HCT116 (cell line): ENCODE measurements around the gene SRL. TPM values are rescaled to one million over a fixed set of nuclear protein-coding genes. Genes with fewer than 3 reads are reported as not detected.

ENCODE experiments used
- ATAC-seq: fragments of 200-7000 bp; cut with Tn5 transposase; 2 replicates; pipeline ENCODE4 v1.9.1; 2020; ENCODE audit warnings: mild to moderate bottlenecking, moderate library complexity
- BruUV-seq: library from RNA; stranded (reverse); fragments of 400-500 nt; replicated peaks from 2 replicates; lab custom pipeline; 2021; lab: Mats Ljungman, UMichigan
- CTCF ChIA-PET: fragments of 300-600 bp; sonication (Branson Sonifier 250); formaldehyde crosslinking; loops from one replicate; lab custom pipeline; 2021; ENCODE audit warnings: antibody characterized with exemption; lab: Charles Lee
- POLR2A ChIA-PET: fragments of 300-600, 350-600 bp; sonication (Branson Sonifier 250); formaldehyde crosslinking; loops from one replicate; lab custom pipeline; 2021; ENCODE audit warnings: antibody characterized with exemption; lab: Charles Lee
- RAD21 ChIA-PET, 2 experiments: fragments of 300-600 bp; sonication (Branson Sonifier 250); formaldehyde crosslinking; loops; one replicate each; lab custom pipeline; 2023; ENCODE audit warnings: low total read pairs in 2 of 2; ENCODE audit not compliant: uncharacterized antibody in 2 of 2, unreplicated experiment in 2 of 2, low non-redundant PET in 1 of 2; lab: Charles Lee
- DNase-seq: peaks from one replicate; pipeline ENCODE4 v3.0.0-alpha.2; 2010; ENCODE audit warnings: low read depth, low spot score
- H2AFZ ChIP-seq: fragments of 200-600 bp; shearing (Covaris generic), sonication (generic); 2 replicates; pipeline ENCODE4 v1.6.1; 2017; ENCODE audit warnings: low read depth, mixed run types, mixed read lengths, antibody characterized with exemption, low read length; ENCODE audit not compliant: poor library complexity, severe bottlenecking
- H3K27ac ChIP-seq: 2 replicates; pipeline ENCODE4 v1.5.1; 2012; ENCODE audit warnings: low read depth, low read length
- H3K27me3 ChIP-seq: fragments of 200-600 bp; sonication (generic); 2 replicates; pipeline ENCODE4 v1.6.1; 2016; ENCODE audit warnings: mixed run types, low read length, mixed read lengths; ENCODE audit not compliant: insufficient read depth
- H3K36me3 ChIP-seq, 2 experiments: fragments of 200-500 bp in 1 of 2; fragments of 200-600 bp in 1 of 2; sonication (Bioruptor generic) in 1 of 2; sonication (generic) in 1 of 2; 2 replicates each; pipeline versions ENCODE4 v1.5.1 to v1.6.1; 2014 to 2016; ENCODE audit warnings: low read length in 2 of 2, inconsistent platforms in 1 of 2, mixed read lengths in 1 of 2, mixed run types in 1 of 2; ENCODE audit not compliant: insufficient read depth in 2 of 2, control insufficient read depth in 1 of 2
- H3K4me1 ChIP-seq, 2 experiments: fragments of 200-600 bp in 1 of 2; sonication (generic) in 1 of 2; 2 replicates each; pipeline versions ENCODE4 v1.5.1 to v1.6.1; 2012 to 2017; ENCODE audit warnings: low read length in 2 of 2, inconsistent platforms in 1 of 2, mild to moderate bottlenecking in 1 of 2, mixed read lengths in 1 of 2, mixed run types in 1 of 2, moderate library complexity in 1 of 2; ENCODE audit not compliant: insufficient read depth in 2 of 2, control insufficient read depth in 1 of 2
- H3K4me2 ChIP-seq: fragments of 200-600 bp; sonication (generic); 2 replicates; pipeline ENCODE4 v1.6.1; 2017; ENCODE audit warnings: mixed run types, low read length, mixed read lengths
- H3K4me3 ChIP-seq, 2 experiments: fragments of 200-600 bp in 1 of 2; sonication (generic) in 1 of 2; replicated peaks in 1 of 2; 2 replicates each; pipeline ENCODE4 v1.5.1; 2011 to 2016; ENCODE audit warnings: low read length in 2 of 2, control low read depth in 1 of 2, low read depth in 1 of 2, mild to moderate bottlenecking in 1 of 2, mixed read lengths in 1 of 2, mixed run types in 1 of 2
- H3K79me2 ChIP-seq: fragments of 200-600 bp; sonication (generic); 2 replicates; pipeline ENCODE4 v1.6.1; 2017; ENCODE audit warnings: mild to moderate bottlenecking, mixed run types, low read length, moderate library complexity, mixed read lengths; ENCODE audit not compliant: insufficient read depth
- H3K9ac ChIP-seq: fragments of 200-600 bp; sonication (generic); 2 replicates; pipeline ENCODE4 v1.6.1; 2016; ENCODE audit warnings: low read length, mixed read lengths
- H3K9me2 ChIP-seq: fragments of 200-600 bp; sonication (generic), shearing (Covaris generic); 2 replicates; pipeline ENCODE4 v1.6.1; 2017; ENCODE audit warnings: mixed run types, mild to moderate bottlenecking, moderate library complexity; ENCODE audit not compliant: insufficient read depth
- H3K9me3 ChIP-seq, 2 experiments: fragments of 200-500 bp in 1 of 2; fragments of 200-600 bp in 1 of 2; sonication (Bioruptor generic) in 1 of 2; sonication (generic) in 1 of 2; 2 replicates each; pipeline ENCODE4 v1.6.1; 2014 to 2017; ENCODE audit warnings: low read length in 2 of 2, mixed read lengths in 2 of 2, inconsistent platforms in 1 of 2, low read depth in 1 of 2, mild to moderate bottlenecking in 1 of 2, mixed run types in 1 of 2, moderate library complexity in 1 of 2; ENCODE audit not compliant: control insufficient read depth in 1 of 2, insufficient read depth in 1 of 2
- H4K20me1 ChIP-seq: fragments of 200-600 bp; sonication (generic), shearing (Covaris generic); 2 replicates; pipeline ENCODE4 v1.6.1; 2017; ENCODE audit warnings: mixed run types, mild to moderate bottlenecking, moderate library complexity; ENCODE audit not compliant: insufficient read depth
- CBX3 ChIP-seq: IDR thresholded peaks from 2 replicates; pipeline ENCODE4 v1.6.1; 2012; ENCODE audit warnings: low read depth
- CTCF ChIP-seq, 3 experiments: fragments of 200-600 bp in 1 of 3; sonication (generic) in 1 of 3; IDR thresholded peaks in 2 of 3; conservative IDR thresholded peaks in 1 of 3; 2 replicates each; pipeline ENCODE4 v1.5.1; 2012 to 2017; ENCODE audit warnings: low read depth in 2 of 3, low read length in 2 of 3, antibody characterized with exemption in 1 of 3, borderline replicate concordance in 1 of 3, control low read depth in 1 of 3, mild to moderate bottlenecking in 1 of 3, mixed read lengths in 1 of 3, mixed run types in 1 of 3, moderate library complexity in 1 of 3; ENCODE audit not compliant: insufficient read depth in 1 of 3
- EGR1 ChIP-seq: IDR thresholded peaks from 2 replicates; pipeline ENCODE4 v1.6.1; 2012; ENCODE audit warnings: low read depth
- ELF1 ChIP-seq: IDR thresholded peaks from 2 replicates; pipeline ENCODE4 v1.6.1; 2012; ENCODE audit warnings: low read depth, borderline replicate concordance
- EZH2 ChIP-seq: fragments of 200-600 bp; sonication (generic); IDR thresholded peaks from 2 replicates; pipeline ENCODE4 v1.6.1; 2017; ENCODE audit warnings: antibody characterized with exemption, mixed run types
- FOSL1 ChIP-seq: IDR thresholded peaks from 2 replicates; pipeline ENCODE4 v1.6.1; 2012; ENCODE audit warnings: low read depth
- JUND ChIP-seq: IDR thresholded peaks from 2 replicates; pipeline ENCODE4 v1.6.1; 2012
- MAX ChIP-seq: IDR thresholded peaks from 2 replicates; pipeline ENCODE4 v1.6.1; 2012
- POLR2A ChIP-seq: IDR thresholded peaks from 2 replicates; pipeline ENCODE4 v1.7.0; 2011; ENCODE audit warnings: borderline replicate concordance; ENCODE audit not compliant: insufficient read depth, insufficient read length; ENCODE audit errors: extremely low read depth
- POLR2AphosphoS5 ChIP-seq: IDR thresholded peaks from 2 replicates; pipeline ENCODE4 v1.6.1; 2011; ENCODE audit warnings: mild to moderate bottlenecking, low read depth, low read length, moderate library complexity
- RAD21 ChIP-seq: IDR thresholded peaks from 2 replicates; pipeline ENCODE4 v1.6.1; 2012; ENCODE audit warnings: low read depth, mild to moderate bottlenecking
- SIN3A ChIP-seq: IDR thresholded peaks from 2 replicates; pipeline ENCODE4 v1.6.1; 2012; ENCODE audit warnings: low read depth
- SP1 ChIP-seq: IDR thresholded peaks from 2 replicates; pipeline ENCODE4 v1.6.1; 2012; ENCODE audit warnings: low read depth
- SRF ChIP-seq: IDR thresholded peaks from 2 replicates; pipeline ENCODE4 v1.6.1; 2012; ENCODE audit warnings: low read depth
- TCF7L2 ChIP-seq: IDR thresholded peaks from 2 replicates; pipeline ENCODE4 v1.7.0; 2011; ENCODE audit warnings: borderline replicate concordance, inconsistent platforms; ENCODE audit not compliant: insufficient read depth, insufficient read length; ENCODE audit errors: extremely low read depth
- YY1 ChIP-seq: IDR thresholded peaks from 2 replicates; pipeline ENCODE4 v1.6.1; 2011; ENCODE audit warnings: low read length, low read depth, moderate library complexity, mild to moderate bottlenecking; ENCODE audit not compliant: insufficient replicate concordance; ENCODE audit errors: extremely low read depth
- ZBTB33 ChIP-seq: IDR thresholded peaks from 2 replicates; pipeline ENCODE4 v1.6.1; 2011; ENCODE audit warnings: mild to moderate bottlenecking, low read length, moderate library complexity; ENCODE audit not compliant: insufficient replicate concordance; ENCODE audit errors: extremely low read depth
- ZFX ChIP-seq: fragments of 450-650 bp; IDR thresholded peaks from 2 replicates; pipeline ENCODE4 v1.6.1; 2017
- intact Hi-C: fragments of 100-400 bp; cut with micrococcal nuclease; formaldehyde crosslinking; loops from 2 replicates; pipeline ENCODE4 v1.10.0; 2022
- total RNA-seq: library from RNA; stranded (reverse); gene quantifications from one replicate; pipeline ENCODE4 v1.2.1, GENCODE V29; 2021; ENCODE audit not compliant: unreplicated experiment
- TF ChIP-seq, protein P1 (sequence below): IDR thresholded peaks from 2 replicates; pipeline ENCODE4 v1.6.1; 2012; ENCODE audit warnings: low read depth
- TF ChIP-seq, protein P2 (sequence below): IDR thresholded peaks from 2 replicates; pipeline ENCODE4 v1.6.1; 2012

SRL gene
- total RNA-seq, 1 experiment from 2014 or later = not detected

DNA sequence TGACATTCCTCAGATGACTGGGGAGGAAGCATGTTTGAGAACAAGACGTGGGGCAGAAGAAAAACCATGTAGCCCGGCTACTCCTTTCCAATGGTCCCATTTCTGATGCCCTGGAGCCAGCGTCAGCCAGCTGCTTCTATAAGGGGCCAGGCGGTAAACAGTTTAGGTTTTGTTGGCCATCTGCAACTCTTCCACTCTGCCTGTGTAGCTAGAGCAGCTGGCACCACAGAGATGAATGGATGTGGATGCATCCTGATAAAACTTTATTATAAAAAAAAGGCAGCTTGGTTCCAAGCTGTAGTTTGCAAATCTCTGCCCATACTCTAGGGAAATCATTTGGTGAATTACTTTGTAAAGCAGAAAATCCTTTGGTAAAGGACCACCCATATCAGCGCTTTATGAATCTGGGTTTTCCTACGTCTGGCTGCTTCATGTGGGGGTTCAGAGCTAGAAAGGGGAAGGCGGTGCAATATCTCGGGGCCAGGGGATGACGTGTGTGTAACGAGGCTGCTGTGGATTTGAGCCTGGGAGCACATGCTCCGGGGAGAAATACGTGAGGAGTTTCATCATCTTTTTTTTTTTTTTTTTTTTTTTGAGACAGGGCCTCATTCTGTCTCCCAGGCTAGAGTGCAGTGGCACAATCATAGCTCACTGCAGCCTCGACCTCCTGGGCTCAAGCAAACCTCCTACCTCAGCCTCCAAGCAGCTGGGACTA is 3.4 kb upstream of the SRL start:
- Histone ChIP-seq H3K79me2 (no peaks in the 10 kb centered on the region), H4K20me1 (no peaks in the 10 kb centered on the region), H3K4me1 (peaks cover 0 to 2% of the 10 kb centered on the region in 2 experiments; a peak in 1 of 4 replicates), H3K4me3 (no peak overlapping the region), H3K9ac (no peak overlapping the region), H2AFZ (no peak overlapping the region), H3K9me3 (no peaks in the 10 kb centered on the region), H3K4me2 (no peak overlapping the region), H3K27me3 (no peaks in the 10 kb centered on the region), H3K36me3 (no peaks in the 10 kb centered on the region), H3K27ac (no peak overlapping the region), H3K9me2 (no peaks in the 10 kb centered on the region)
- ChIA-PET CTCF (interaction anchor here (1.9 kb wide), 1 partner anchor 8 kb away, joined by 7 read pairs; no protein-coding TSS in a partner anchor), RAD21 (no interaction called here), POLR2A (interaction anchor here (1.1 kb wide), 1 partner anchor 8 kb away, joined by 3 read pairs; no protein-coding TSS in a partner anchor)
- intact Hi-C loops = no loop called here
- DNase-seq (no peak), ATAC-seq (no peak)
- BruUV-seq = no TSS peak
- TF ChIP-seq MAX (no peak), TCF7L2 (no peak), ZBTB33 (no peak), ZFX (no peak), CBX3 (no peak), ELF1 (no peak), CTCF (IDR thresholded peaks at IDR 0.05 in 2 of 3, conservative IDR thresholded peaks at IDR 0.05 in 1 of 3; ENCODE audit: borderline replicate concordance in 1 of 3, insufficient read depth in 1 of 3, low read depth in 2 of 3, low read length in 2 of 3) (no peak), SRF (no peak), POLR2AphosphoS5 (no peak), YY1 (no peak), SIN3A (no peak), SP1 (no peak), EGR1 (no peak), RAD21 (no peak), FOSL1 (no peak), POLR2A (no peak), JUND (no peak), EZH2 (no peak)
- TF ChIP-seq, protein P1, sequence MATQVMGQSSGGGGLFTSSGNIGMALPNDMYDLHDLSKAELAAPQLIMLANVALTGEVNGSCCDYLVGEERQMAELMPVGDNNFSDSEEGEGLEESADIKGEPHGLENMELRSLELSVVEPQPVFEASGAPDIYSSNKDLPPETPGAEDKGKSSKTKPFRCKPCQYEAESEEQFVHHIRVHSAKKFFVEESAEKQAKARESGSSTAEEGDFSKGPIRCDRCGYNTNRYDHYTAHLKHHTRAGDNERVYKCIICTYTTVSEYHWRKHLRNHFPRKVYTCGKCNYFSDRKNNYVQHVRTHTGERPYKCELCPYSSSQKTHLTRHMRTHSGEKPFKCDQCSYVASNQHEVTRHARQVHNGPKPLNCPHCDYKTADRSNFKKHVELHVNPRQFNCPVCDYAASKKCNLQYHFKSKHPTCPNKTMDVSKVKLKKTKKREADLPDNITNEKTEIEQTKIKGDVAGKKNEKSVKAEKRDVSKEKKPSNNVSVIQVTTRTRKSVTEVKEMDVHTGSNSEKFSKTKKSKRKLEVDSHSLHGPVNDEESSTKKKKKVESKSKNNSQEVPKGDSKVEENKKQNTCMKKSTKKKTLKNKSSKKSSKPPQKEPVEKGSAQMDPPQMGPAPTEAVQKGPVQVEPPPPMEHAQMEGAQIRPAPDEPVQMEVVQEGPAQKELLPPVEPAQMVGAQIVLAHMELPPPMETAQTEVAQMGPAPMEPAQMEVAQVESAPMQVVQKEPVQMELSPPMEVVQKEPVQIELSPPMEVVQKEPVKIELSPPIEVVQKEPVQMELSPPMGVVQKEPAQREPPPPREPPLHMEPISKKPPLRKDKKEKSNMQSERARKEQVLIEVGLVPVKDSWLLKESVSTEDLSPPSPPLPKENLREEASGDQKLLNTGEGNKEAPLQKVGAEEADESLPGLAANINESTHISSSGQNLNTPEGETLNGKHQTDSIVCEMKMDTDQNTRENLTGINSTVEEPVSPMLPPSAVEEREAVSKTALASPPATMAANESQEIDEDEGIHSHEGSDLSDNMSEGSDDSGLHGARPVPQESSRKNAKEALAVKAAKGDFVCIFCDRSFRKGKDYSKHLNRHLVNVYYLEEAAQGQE = no peak
- TF ChIP-seq, protein P2, sequence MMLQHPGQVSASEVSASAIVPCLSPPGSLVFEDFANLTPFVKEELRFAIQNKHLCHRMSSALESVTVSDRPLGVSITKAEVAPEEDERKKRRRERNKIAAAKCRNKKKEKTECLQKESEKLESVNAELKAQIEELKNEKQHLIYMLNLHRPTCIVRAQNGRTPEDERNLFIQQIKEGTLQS = no peak
